ENCODE measurements around the gene KIAA1671. TPM values are rescaled to one million over a fixed set of nuclear protein-coding genes. Genes with fewer than 3 reads are reported as not detected.
"Not testable (repeated sequence)": the region's sequence is repeated elsewhere in the genome, so short reads cannot be mapped to it uniquely, and the experiment has no call there.

KIAA1671 gene
- polyA plus RNA-seq, 6 donors from 2014 or later: not detected

- H3K27me3 Mint-ChIP-seq: peaks cover 40 to 59% (median 59%) of the 10 kb centered on the region in 3 donors
- no peaks in the 10 kb centered on the region for H3K36me3 Mint-ChIP-seq
- DNase-seq: no peak
- H3K27ac Mint-ChIP-seq: peak overlapping the region in 1 of 6 donors; percentile 54
- H3K4me3 Mint-ChIP-seq: peak overlapping the region in 1 of 8 donors; percentile 74
- H3K9me3 Mint-ChIP-seq: peaks cover 0 to 4% (median 0%) of the 10 kb centered on the region in 7 donors
- peaks cover 6 to 9% (median 6%) of the 10 kb centered on the region in 3 donors for H3K4me1 Mint-ChIP-seq
- no peak for ATAC-seq (ENCODE audit: low read depth in 2 of 2)
Observed at GRCh38 chr22:25237503-25237902, 285.0 kb downstream of the KIAA1671 start.

DNA sequence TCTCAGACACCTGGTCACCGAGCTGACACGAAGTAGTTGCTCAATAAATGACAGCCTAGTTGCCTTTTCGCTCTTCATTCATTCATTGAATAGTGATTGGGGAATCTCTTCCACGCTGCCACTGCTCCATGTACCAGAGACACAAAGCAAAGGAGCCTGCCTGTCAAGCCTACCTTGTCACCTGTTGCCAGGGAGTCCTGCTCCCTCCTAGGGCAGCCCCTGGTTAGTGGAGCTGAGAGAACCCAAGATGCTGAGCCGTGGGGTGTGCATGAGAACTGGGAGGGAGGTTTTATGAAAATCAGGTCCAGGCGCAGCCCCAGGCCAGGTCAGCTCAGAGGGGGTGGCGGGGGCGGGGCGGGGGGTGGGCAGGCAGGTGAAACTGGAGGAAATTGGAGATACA is 285.5 kb downstream of the KIAA1671 start:
- H3K9me3 Mint-ChIP-seq; H3K27ac Mint-ChIP-seq; H3K36me3 Mint-ChIP-seq; DNase-seq; ATAC-seq (ENCODE audit: low read depth in 2 of 2); H3K4me1 Mint-ChIP-seq; H3K4me3 Mint-ChIP-seq: not testable (repeated sequence)
- peaks cover 38 to 54% (median 53%) of the 10 kb centered on the region in 3 donors for H3K27me3 Mint-ChIP-seq

Other genes with a start within 250 kb of the KIAA1671 start
- gene PIWIL3, start 178.0 kb upstream of the KIAA1671 start, polyA plus RNA-seq (ENCODE audit: low read depth in 6 of 6): not detected
- gene SGSM1, start 146.5 kb upstream of the KIAA1671 start, polyA plus RNA-seq (ENCODE audit: low read depth in 6 of 6): under 1 TPM in 4 of 6 donors, not detected in 2; 0.13 to 0.97 (median 0.50) TPM
- gene LHFPL7, start 6.0 kb upstream of the KIAA1671 start, polyA plus RNA-seq (ENCODE audit: low read depth in 6 of 6): not detected
- gene CRYBB3, start 247.1 kb downstream of the KIAA1671 start, polyA plus RNA-seq (ENCODE audit: low read depth in 6 of 6): not detected

Measured in naive B cell (primary cell).